GM12864 (cell line): ENCODE results near the gene PIGK.

ENCODE experiments used
- DNase-seq: peaks from one replicate; pipeline ENCODE4 v3.0.0-alpha.2; 2011; ENCODE audit warnings: low read depth
- H3K4me3 ChIP-seq: 2 replicates; pipeline ENCODE4 v1.5.1; 2011; ENCODE audit warnings: mild to moderate bottlenecking, low read depth, low read length, control low read depth
- TF ChIP-seq, protein P1 (sequence below): IDR thresholded peaks from 2 replicates; pipeline ENCODE4 v1.5.1; 2011; ENCODE audit warnings: low read depth, mild to moderate bottlenecking, moderate library complexity, low read length, control low read depth, inconsistent platforms; ENCODE audit errors: missing control alignments

PIGK gene

DNA sequence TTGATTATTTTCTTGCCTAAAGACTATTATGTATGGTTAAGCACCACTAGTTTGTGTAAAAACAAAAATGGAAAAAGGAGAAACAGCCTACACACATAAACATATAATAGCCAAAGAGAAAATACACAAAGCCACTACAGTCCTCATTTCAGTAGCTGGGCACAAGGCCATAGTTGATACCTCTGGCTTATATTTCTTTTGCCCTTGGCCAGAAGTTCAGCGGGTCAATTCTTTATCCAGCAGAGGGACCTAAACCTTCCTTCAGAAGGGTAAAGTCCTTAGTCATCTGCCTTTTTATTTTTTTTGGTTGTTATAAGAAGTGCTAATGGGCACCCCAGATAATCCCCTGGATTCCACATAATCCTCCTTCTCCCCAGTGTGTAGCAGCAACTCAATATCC lies 134.1 kb downstream of the PIGK start:
- no peak for DNase-seq
- H3K4me3 ChIP-seq, result no peak overlapping the region
- TF ChIP-seq, protein P1, sequence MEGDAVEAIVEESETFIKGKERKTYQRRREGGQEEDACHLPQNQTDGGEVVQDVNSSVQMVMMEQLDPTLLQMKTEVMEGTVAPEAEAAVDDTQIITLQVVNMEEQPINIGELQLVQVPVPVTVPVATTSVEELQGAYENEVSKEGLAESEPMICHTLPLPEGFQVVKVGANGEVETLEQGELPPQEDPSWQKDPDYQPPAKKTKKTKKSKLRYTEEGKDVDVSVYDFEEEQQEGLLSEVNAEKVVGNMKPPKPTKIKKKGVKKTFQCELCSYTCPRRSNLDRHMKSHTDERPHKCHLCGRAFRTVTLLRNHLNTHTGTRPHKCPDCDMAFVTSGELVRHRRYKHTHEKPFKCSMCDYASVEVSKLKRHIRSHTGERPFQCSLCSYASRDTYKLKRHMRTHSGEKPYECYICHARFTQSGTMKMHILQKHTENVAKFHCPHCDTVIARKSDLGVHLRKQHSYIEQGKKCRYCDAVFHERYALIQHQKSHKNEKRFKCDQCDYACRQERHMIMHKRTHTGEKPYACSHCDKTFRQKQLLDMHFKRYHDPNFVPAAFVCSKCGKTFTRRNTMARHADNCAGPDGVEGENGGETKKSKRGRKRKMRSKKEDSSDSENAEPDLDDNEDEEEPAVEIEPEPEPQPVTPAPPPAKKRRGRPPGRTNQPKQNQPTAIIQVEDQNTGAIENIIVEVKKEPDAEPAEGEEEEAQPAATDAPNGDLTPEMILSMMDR, result no peak

DNA sequence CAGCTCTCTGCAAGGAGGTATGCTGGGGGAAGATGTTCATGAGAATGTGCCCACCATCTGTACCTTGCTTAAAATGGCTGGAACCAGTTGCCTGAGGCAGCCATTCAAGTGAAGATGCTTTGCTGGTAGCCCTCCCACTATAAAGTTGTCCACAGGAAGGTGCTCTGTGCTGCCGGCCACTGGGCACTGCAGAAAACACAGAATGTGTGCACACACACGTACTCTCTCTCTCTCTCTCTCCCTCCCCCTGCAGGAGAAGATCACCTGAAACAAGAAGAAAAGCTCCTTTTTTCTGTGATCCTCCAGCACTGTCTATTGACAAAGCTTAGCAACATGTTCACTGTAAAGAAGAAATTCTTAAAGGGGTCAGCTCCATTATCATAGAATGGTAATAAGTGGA lies 134.8 kb downstream of the PIGK start:
- no peak for DNase-seq
- TF ChIP-seq, protein P1, result no peak
- H3K4me3 ChIP-seq, result no peak overlapping the region

DNA sequence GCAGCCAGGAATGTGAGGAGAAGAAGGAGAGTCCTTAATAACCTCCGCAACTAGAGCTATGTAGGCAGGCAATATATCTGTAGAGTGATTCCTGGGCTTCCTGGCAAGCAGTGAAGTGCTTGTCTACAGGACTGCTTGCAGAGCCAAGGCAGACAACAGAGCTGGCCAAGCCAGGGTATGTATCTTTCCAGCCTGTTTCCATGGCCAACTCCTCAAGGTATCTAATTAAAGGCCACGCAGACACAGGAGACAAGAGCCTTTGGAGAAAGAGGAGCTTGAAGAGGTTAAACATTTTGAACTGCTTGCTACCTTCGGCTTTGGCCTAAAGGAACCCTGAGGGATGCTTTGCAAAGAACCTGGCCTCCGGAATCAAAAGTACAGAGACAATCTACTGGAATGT lies 137.4 kb downstream of the PIGK start:
- TF ChIP-seq, protein P1, result no peak
- no peak for DNase-seq
- H3K4me3 ChIP-seq, result no peak overlapping the region

DNA sequence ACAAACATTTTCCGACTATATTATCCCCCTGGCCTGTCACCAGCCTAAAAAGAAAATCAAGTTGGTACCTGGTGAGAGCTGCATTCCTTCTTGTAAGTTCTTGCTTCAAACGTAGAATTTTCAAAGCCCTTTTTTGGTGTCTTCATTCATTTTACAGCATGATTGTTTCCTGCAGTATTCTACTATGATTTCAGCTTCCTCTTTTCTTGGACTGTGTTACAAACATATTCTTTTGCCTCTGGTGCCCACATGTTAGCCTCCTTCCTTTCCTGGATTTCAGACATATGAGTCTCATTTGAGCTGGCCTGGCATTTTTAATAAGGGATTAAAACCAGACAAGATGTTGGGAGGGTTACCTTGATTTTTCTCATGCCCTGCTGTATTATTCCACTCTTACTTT lies 142.5 kb downstream of the PIGK start:
- DNase-seq, result no peak
- H3K4me3 ChIP-seq, result no peak overlapping the region
- TF ChIP-seq, protein P1, result no peak

DNA sequence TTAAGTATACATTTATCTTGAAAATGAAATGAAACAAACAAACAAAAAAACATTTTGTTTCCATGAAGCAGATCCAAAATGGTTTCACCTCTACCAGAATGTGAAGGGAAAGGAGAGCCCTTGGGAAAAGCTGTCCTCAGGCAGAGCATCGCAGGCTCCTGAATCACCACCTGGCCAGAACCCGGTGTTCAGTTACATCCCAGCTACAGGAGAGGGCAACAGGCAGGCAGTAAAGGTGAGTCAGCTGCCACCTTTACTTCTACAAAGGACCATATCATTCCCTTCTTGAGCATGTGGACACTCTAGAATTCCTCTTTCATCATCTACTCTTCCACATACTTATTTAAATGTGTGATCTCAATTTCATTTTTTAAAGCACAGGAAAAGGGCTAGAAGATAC lies 151.2 kb downstream of the PIGK start:
- DNase-seq, result no peak
- no peak overlapping the region for H3K4me3 ChIP-seq
- TF ChIP-seq, protein P1, result no peak

DNA sequence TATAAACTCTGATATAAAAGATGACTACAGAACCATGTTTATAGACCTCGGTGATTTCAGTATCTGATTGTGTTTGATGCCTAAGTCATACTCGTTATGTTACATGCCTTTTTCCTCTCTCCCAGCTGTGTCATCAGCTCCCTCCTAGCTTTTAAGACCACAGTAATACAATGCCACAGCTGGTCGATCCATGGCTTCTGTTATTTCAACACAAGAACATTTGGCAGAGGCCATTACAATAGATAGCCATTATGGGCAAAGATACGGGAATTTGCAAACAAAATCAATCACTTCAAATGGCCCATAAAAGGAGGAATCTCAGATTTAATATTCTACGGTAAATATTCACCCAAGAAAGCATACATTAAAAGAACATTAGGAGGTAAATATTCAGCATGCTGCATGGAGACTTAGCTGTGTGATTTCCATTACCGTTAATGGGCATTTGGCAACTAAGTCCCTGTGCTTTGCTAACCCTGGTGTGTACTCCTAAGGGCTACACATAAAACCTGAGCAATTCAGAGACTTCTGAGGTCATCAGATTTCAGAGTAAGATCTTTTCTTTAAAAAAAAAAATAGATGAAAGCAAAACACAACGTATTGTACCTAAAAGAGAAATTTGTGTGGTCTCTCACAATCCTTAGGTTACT lies 153.4 kb downstream of the PIGK start:
- H3K4me3 ChIP-seq, result no peak overlapping the region
- no peak for DNase-seq
- TF ChIP-seq, protein P1, result no peak

DNA sequence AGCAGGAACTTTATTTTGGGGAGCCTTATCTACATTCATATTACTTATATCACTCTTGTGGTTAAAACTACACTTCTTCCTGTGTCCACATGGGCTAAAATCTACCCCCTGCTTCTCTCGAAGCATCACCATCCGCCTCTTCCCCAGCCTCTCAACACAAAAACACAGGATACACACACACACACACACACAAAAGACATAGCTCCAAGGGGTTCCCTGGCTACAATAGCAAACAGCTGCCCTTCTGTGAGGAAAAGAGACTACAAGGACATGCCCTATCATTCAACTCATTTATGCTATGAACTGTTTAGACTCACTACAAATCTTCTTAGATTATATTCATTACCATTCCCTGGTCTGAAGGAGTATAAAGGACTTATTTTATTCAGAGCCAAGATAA lies 155.0 kb downstream of the PIGK start:
- TF ChIP-seq, protein P1, result no peak
- H3K4me3 ChIP-seq, result no peak overlapping the region
- no peak for DNase-seq
